SU-DHL-6 (cell line): ENCODE results near the gene AP1S1.

Source experiments
- CTCF ChIP-seq: fragments of 200-600 bp; sonication (generic); IDR thresholded peaks from one replicate; pipeline ENCODE4 v1.5.1; 2017; ENCODE audit warnings: antibody characterized with exemption, mild to moderate bottlenecking, low read length, moderate library complexity; ENCODE audit not compliant: insufficient read depth, poor library complexity, severe bottlenecking
- EZH2phosphoT487 ChIP-seq: fragments of 200-600 bp; sonication (generic), shearing (Covaris generic); conservative IDR thresholded peaks from 2 replicates; pipeline ENCODE4 v1.6.1; 2018; ENCODE audit warnings: mild to moderate bottlenecking, antibody characterized with exemption, low read length, moderate library complexity, mixed read lengths

- TF ChIP-seq CTCF (no peak), EZH2phosphoT487 (no peak)
Observed at GRCh38 chr7:101180130-101180755, 26.0 kb downstream of the AP1S1 start, which contains the start of gene NAT16.
